ENCODE results near the gene ZFYVE28. TPM values are rescaled to one million over a fixed set of nuclear protein-coding genes. Genes with fewer than 3 reads are reported as not detected.

Gene ZFYVE28
- total RNA-seq, 6 donors from 2014 or later = 10.8 to 51.3 (median 15.2) TPM

DNA sequence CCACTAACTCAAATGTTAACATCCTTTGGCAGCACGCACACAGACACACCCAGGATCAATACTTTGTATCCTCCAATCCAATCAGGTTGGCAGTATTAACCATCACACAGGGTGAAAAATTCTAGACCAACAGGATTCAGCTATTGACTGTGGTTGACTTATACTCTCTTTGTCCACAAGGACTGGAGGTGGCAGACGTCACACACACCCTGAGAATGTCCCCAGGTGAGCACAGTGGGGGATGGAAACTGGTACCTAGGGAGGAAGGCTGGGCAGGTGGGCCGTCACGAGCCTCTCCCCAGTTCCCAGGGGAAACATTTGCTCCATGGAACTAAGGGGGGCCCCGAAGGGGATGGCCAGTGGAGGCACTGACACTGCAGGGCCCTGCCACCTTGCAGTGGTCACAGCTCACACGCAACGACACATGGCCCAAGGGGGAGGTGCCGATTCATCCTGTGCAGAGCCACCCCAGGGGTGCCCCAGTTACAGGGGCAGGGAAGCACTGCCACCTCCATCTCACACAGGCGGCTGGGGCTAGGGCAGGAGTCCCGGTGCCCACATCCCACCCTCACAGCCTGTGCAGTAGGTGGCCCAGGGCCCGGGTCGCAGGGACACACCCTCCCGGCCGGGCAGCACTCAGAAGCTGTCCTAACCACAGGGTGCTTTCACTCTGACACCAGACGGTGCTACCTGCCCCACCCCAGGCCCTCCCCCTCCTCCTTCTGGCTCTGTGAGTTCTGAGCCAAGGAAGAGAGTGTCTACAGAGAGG, 17.4 kb downstream of the ZFYVE28 start:
- no peak overlapping the region for H3K4me3 ChIP-seq
- peak in 1 of 2 donors; percentile 3 for ATAC-seq (ENCODE audit: low FRiP score in 2 of 2)

GRCh38 chr4:2399631-2400190, 18.7 kb downstream of the ZFYVE28 start:
- H3K4me3 ChIP-seq = no peak overlapping the region
- ATAC-seq (ENCODE audit: low FRiP score in 2 of 2) = peak in 1 of 2 donors; percentile 11
- WGBS, 2 donors = 76% methylated on average over 14 to 28 of the region's 28 CpGs
- no peak overlapping the region for H3K27ac ChIP-seq
- no peak for TF ChIP-seq EP300 (IDR thresholded peaks at IDR 0.05)
- TF ChIP-seq POLR2AphosphoS5 (IDR thresholded peaks at IDR 0.05) = no peak
- TF ChIP-seq POLR2A (IDR thresholded peaks at IDR 0.05) = no peak
- no peak for TF ChIP-seq CTCF (IDR thresholded peaks at IDR 0.05)
- no peaks in the 10 kb centered on the region for H3K9me3 ChIP-seq
- peak in 1 of 2 donors; percentile 68 for DNase-seq
- H3K36me3 ChIP-seq = no peaks in the 10 kb centered on the region
- H3K27me3 ChIP-seq = no peaks in the 10 kb centered on the region
- H3K4me1 ChIP-seq = peaks cover 16 to 20% (median 18%) of the 10 kb centered on the region in 4 donors

More for the DNA sequence above, 17.4 kb downstream of the ZFYVE28 start:
- H3K4me1 ChIP-seq = peaks cover 16 to 20% (median 18%) of the 10 kb centered on the region in 4 donors
- 76 to 93% methylated on average over 2 to 12 of the region's 15 CpGs for WGBS, 2 donors
- TF ChIP-seq EP300 (IDR thresholded peaks at IDR 0.05) (no peak), CTCF (IDR thresholded peaks at IDR 0.05) (no peak), POLR2A (IDR thresholded peaks at IDR 0.05) (no peak), POLR2AphosphoS5 (IDR thresholded peaks at IDR 0.05) (no peak)
- no peak overlapping the region for H3K27ac ChIP-seq
- no peaks in the 10 kb centered on the region for H3K9me3 ChIP-seq
- DNase-seq = no peak
- H3K27me3 ChIP-seq = no peaks in the 10 kb centered on the region
- H3K36me3 ChIP-seq = no peaks in the 10 kb centered on the region

GRCh38 chr4:2399216-2399615, 19.2 kb downstream of the ZFYVE28 start:
- no peaks in the 10 kb centered on the region for H3K27me3 ChIP-seq
- DNase-seq (no peak), ATAC-seq (ENCODE audit: low FRiP score in 2 of 2) (no peak)
- H3K4me1 ChIP-seq = peaks cover 16 to 20% (median 18%) of the 10 kb centered on the region in 4 donors
- TF ChIP-seq POLR2AphosphoS5 (IDR thresholded peaks at IDR 0.05) = no peak
- H3K9me3 ChIP-seq = no peaks in the 10 kb centered on the region
- H3K27ac ChIP-seq = no peak overlapping the region
- H3K36me3 ChIP-seq = no peaks in the 10 kb centered on the region
- H3K4me3 ChIP-seq = no peak overlapping the region
- 80 to 94% methylated on average over 1 to 10 of the region's 10 CpGs for WGBS, 2 donors

DNA sequence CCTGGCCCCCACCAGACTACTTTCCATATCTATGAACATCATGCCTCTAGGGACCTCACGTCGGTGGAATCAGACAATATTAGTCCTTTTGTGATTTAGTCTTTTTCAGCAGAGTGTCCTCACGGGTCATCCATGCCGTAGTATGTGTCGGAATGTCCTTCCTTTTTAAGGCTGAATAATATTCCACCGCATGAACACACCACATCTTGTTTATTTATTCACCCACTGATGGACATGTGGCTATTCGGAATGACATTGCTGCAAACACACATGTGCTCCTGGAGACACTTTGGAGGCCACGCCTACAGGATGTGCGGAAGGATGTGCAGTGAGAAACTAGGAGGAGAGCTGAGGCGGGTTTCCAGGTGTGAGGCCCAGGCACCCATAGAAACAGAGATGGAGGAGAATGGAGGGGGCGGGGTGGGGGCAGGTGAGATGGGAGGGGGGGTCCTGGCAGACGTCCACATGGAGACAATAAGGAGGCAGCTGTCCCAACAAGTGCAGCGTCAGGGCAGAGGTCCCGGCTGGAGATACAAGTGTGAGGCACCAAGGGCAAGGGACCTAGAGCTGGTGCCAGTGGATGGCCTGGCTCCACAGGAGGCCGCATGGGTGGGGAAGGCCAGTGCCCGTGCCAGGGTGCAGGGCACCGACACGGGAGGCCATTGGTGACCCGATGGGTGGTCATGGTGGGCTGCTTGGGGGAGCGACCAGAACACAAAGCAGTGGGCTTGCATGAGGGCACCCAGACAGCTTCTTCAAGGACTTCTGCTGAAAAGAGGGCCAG, 20.7 kb downstream of the ZFYVE28 start:
- DNase-seq = no peak
- Histone ChIP-seq H3K27me3 (no peaks in the 10 kb centered on the region), H3K9me3 (no peaks in the 10 kb centered on the region), H3K27ac (no peak overlapping the region), H3K4me1 (peaks cover 16 to 29% (median 21%) of the 10 kb centered on the region in 4 donors), H3K36me3 (no peaks in the 10 kb centered on the region), H3K4me3 (no peak overlapping the region)
- TF ChIP-seq POLR2A (IDR thresholded peaks at IDR 0.05) (no peak), POLR2AphosphoS5 (IDR thresholded peaks at IDR 0.05) (no peak), CTCF (IDR thresholded peaks at IDR 0.05) (no peak)
- 80 to 81% methylated on average over 20 of the region's 20 CpGs for WGBS, 2 donors
- ATAC-seq (ENCODE audit: low FRiP score in 2 of 2) = no peak

DNA sequence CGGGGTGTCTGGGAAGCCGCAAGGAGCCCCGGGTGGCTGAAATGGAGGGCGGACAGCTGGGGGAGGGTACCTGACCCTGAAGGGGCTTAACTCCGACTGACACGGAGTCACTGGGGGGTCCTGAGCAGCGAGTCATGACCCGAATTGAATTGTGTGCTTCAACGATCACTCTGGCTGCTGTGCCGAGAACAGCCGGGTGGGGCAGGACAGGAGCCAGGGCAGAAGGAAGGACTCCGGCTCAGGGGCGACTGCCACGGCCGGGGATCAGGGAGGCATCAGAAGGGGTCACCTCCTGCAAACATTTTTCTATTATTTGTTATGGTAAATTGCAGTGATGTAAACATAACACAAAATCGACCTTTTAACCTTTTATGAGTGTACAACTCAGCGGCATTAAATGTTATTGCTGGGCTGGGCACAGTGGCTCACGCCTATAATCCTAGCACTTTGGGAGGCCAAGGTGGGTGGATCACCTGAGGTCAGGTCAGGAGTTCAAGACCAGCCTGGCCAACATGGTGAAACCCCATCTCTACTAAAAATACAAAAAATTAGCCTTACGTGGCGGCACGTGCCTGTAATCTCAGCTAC, 21.6 kb downstream of the ZFYVE28 start:
- H3K9me3 ChIP-seq = no peaks in the 10 kb centered on the region
- peaks cover 6 to 20% (median 12%) of the 10 kb centered on the region in 4 donors for H3K4me1 ChIP-seq
- 69 to 80% methylated on average over 14 to 19 of the region's 21 CpGs for WGBS, 2 donors
- no peaks in the 10 kb centered on the region for H3K27me3 ChIP-seq
- no peak overlapping the region for H3K27ac ChIP-seq
- TF ChIP-seq POLR2A (IDR thresholded peaks at IDR 0.05) = no peak
- no peak for TF ChIP-seq EP300 (IDR thresholded peaks at IDR 0.05)
- no peak for TF ChIP-seq CTCF (IDR thresholded peaks at IDR 0.05)
- H3K36me3 ChIP-seq = no peaks in the 10 kb centered on the region
- H3K4me3 ChIP-seq = no peak overlapping the region
- no peak for ATAC-seq (ENCODE audit: low FRiP score in 2 of 2)
- no peak for DNase-seq
